ENCODE results near the gene SPRY4. TPM values are rescaled to one million over a fixed set of nuclear protein-coding genes. Genes with fewer than 3 reads are reported as not detected.

The SPRY4 gene
- 10 to 100 TPM; 13.0 to 18.0 (median 14.5) TPM for total RNA-seq

GRCh38 chr5:142324871-142325724 is at the start of gene SPRY4:
SPRY4 (minus strand) TSS chr5:142325021; CDS start chr5:142315108, 9,913 bp downstream.
- intact Hi-C loops (cut with DNase I; ENCODE audit: low total_unique reads) = no loop called here
- Histone ChIP-seq H3K27me3 (no peaks in the 10 kb centered on the region), H3K4me3 (peak within 1 kb of the TSS; percentile 58 to 93 (median 82)), H3K27ac (peak within 1 kb of the TSS; percentile 92 to 93), H3K9me3 (no peaks in the 10 kb centered on the region), H3K4me1 (peaks cover 2 to 5% of the 10 kb centered on the region in 2 donors), H3K36me3 (no peaks in the 10 kb centered on the region)
- TF ChIP-seq POLR2A (IDR thresholded peaks at IDR 0.05) (peak; percentile 53), CTCF (IDR thresholded peaks at IDR 0.05) (no peak), POLR2AphosphoS5 (IDR thresholded peaks at IDR 0.05) (peak; percentile 58 to 92 (median 89))
- peak; percentile 84 to 92 for DNase-seq (ENCODE audit: low spot score in 2 of 2)

- Histone ChIP-seq H3K9me3 (no peaks in the 10 kb centered on the region), H3K4me1 (no peaks in the 10 kb centered on the region), H3K4me3 (no peak overlapping the region), H3K27me3 (no peaks in the 10 kb centered on the region), H3K27ac (no peak overlapping the region), H3K36me3 (no peaks in the 10 kb centered on the region)
- no peak for DNase-seq (ENCODE audit: low spot score in 2 of 2)
- intact Hi-C loops (cut with DNase I; ENCODE audit: low total_unique reads) = loop anchor here (1.0 kb wide), 1 partner anchor 44 kb away; no protein-coding TSS in a partner anchor
- no peak for TF ChIP-seq POLR2AphosphoS5 (IDR thresholded peaks at IDR 0.05)
- TF ChIP-seq POLR2A (IDR thresholded peaks at IDR 0.05) = no peak
- TF ChIP-seq CTCF (IDR thresholded peaks at IDR 0.05) = no peak
Observed at GRCh38 chr5:142368529-142368928, 43.7 kb upstream of the SPRY4 start.

GRCh38 chr5:142366007-142366406 is 41.2 kb upstream of the SPRY4 start:
- DNase-seq (ENCODE audit: low spot score in 2 of 2) = no peak
- Histone ChIP-seq H3K27me3 (no peaks in the 10 kb centered on the region), H3K4me3 (no peak overlapping the region), H3K27ac (no peak overlapping the region), H3K9me3 (no peaks in the 10 kb centered on the region), H3K4me1 (no peaks in the 10 kb centered on the region), H3K36me3 (no peaks in the 10 kb centered on the region)
- TF ChIP-seq CTCF (IDR thresholded peaks at IDR 0.05) (no peak), POLR2A (IDR thresholded peaks at IDR 0.05) (no peak), POLR2AphosphoS5 (IDR thresholded peaks at IDR 0.05) (no peak)
- intact Hi-C loops (cut with DNase I; ENCODE audit: low total_unique reads) = no loop called here

GRCh38 chr5:142364251-142365145 is 39.7 kb upstream of the SPRY4 start:
- H3K27me3 ChIP-seq = no peaks in the 10 kb centered on the region
- intact Hi-C loops (cut with DNase I; ENCODE audit: low total_unique reads) = no loop called here
- peak overlapping the region in 2 of 3 donors; percentile 35 to 49 for H3K4me3 ChIP-seq
- no peaks in the 10 kb centered on the region for H3K4me1 ChIP-seq
- H3K27ac ChIP-seq = peak overlapping the region; percentile 70 to 71
- no peak for TF ChIP-seq POLR2A (IDR thresholded peaks at IDR 0.05)
- TF ChIP-seq CTCF (IDR thresholded peaks at IDR 0.05) = no peak
- TF ChIP-seq POLR2AphosphoS5 (IDR thresholded peaks at IDR 0.05) = no peak
- H3K9me3 ChIP-seq = no peaks in the 10 kb centered on the region
- peak in 1 of 2 donors; percentile 83 for DNase-seq (ENCODE audit: low spot score in 2 of 2)
- H3K36me3 ChIP-seq = no peaks in the 10 kb centered on the region
